Gastroesophageal sphincter (tissue), 3 donors: ENCODE measurements around the gene IL10RA.

ENCODE experiments used
- CTCF ChIP-seq, 4 experiments: fragments of 200-600 bp in 2 of 4; fragments of 450-650 bp in 2 of 4; sonication (generic) in 1 of 4; IDR thresholded peaks; one replicate each; pipeline ENCODE4 v1.5.1; 2017 to 2019; ENCODE audit warnings: antibody characterized with exemption in 4 of 4, mild to moderate bottlenecking in 2 of 4, moderate library complexity in 2 of 4
- EP300 ChIP-seq: sonication (generic); formaldehyde crosslinking; IDR thresholded peaks from one replicate; pipeline ENCODE4 v1.6.1; 2017; ENCODE audit warnings: antibody characterized with exemption, mild to moderate bottlenecking
- POLR2AphosphoS5 ChIP-seq: sonication (generic); formaldehyde crosslinking; IDR thresholded peaks from one replicate; pipeline ENCODE4 v1.6.1; 2017; ENCODE audit warnings: antibody characterized with exemption

DNA sequence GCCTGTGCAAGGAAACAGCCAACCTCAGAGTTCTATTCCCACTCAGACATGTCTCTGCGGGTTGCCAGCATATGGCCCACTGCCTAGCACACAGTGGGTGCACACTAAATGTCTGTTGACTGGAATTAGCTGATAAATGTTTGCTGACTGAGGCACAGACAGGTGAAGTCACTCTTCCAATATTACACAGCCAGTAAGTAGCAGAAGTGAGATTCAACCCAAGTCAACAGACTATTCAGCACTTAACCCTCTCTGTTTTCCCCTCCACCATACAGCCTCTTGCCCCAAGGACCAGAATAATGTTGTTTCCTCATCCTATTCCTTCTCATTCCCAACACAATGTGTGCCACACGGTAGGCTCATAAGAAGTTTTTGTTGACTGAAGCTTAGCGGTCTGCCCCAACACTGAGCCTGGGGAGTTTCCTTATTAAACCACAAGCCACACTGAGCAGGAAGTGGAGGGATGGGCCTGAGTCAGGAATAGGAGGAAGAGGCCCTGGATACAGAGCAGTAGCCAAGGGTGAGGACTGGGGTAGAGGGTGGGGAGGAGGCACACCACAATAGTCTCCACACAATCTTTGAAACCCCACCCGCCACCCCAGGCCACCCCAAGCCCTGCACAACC lies 15.7 kb upstream of the IL10RA start:
- no peak for TF ChIP-seq CTCF (IDR thresholded peaks at IDR 0.05)
- TF ChIP-seq POLR2AphosphoS5, result no peak
- no peak for TF ChIP-seq EP300
